Measurements from ENCODE around the gene NIP7. TPM values are rescaled to one million over a fixed set of nuclear protein-coding genes. Genes with fewer than 3 reads are reported as not detected.
A peak's percentile ranks its signal among the peaks of the same experiment; 100 is the strongest.

The NIP7 gene
- total and polyA plus RNA-seq, 9 of the 15 experiments (the other 6 are each of a cell fraction or from before 2014, with no cell fraction given), result 28.9 to 85.5 (median 72.5) TPM

DNA sequence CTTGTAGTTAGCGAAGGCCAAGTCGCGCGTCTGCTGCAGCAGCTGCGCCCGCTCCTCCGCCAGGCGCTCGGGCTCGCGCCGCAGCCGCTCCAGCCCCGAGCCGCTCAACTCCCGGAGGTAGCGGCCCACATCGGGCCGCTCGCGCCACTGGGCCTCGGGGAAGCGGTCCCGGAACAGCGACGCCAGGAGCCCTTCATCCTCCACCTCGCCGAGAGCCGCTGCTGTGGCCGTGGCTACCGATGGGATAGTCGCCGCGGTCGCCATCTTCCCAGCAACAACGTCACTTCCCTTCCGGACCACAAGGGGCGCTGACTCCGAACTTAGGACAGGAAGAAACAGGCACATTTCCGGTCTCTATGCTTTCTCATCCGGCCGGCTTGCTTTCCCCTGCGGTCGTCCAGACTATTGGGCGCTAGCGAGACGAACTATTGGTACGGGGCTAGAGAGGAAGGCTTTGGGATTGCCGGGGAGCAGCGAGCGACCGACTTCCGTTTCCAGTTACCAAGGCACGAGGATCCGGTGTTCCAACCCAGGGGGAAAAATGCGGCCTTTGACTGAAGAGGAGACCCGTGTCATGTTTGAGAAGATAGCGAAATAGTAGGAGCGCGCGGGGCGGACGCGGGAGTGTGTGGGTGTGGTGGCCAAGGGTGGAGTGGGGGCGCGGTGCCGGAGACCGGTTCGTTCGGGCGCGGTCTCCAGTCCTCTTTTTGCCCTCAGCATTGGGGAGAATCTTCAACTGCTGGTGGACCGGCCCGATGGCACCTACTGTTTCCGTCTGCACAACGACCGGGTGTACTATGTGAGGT, at the start of gene NIP7, which contains the start of gene COG8 (continued):
- TF ChIP-seq, protein P1, sequence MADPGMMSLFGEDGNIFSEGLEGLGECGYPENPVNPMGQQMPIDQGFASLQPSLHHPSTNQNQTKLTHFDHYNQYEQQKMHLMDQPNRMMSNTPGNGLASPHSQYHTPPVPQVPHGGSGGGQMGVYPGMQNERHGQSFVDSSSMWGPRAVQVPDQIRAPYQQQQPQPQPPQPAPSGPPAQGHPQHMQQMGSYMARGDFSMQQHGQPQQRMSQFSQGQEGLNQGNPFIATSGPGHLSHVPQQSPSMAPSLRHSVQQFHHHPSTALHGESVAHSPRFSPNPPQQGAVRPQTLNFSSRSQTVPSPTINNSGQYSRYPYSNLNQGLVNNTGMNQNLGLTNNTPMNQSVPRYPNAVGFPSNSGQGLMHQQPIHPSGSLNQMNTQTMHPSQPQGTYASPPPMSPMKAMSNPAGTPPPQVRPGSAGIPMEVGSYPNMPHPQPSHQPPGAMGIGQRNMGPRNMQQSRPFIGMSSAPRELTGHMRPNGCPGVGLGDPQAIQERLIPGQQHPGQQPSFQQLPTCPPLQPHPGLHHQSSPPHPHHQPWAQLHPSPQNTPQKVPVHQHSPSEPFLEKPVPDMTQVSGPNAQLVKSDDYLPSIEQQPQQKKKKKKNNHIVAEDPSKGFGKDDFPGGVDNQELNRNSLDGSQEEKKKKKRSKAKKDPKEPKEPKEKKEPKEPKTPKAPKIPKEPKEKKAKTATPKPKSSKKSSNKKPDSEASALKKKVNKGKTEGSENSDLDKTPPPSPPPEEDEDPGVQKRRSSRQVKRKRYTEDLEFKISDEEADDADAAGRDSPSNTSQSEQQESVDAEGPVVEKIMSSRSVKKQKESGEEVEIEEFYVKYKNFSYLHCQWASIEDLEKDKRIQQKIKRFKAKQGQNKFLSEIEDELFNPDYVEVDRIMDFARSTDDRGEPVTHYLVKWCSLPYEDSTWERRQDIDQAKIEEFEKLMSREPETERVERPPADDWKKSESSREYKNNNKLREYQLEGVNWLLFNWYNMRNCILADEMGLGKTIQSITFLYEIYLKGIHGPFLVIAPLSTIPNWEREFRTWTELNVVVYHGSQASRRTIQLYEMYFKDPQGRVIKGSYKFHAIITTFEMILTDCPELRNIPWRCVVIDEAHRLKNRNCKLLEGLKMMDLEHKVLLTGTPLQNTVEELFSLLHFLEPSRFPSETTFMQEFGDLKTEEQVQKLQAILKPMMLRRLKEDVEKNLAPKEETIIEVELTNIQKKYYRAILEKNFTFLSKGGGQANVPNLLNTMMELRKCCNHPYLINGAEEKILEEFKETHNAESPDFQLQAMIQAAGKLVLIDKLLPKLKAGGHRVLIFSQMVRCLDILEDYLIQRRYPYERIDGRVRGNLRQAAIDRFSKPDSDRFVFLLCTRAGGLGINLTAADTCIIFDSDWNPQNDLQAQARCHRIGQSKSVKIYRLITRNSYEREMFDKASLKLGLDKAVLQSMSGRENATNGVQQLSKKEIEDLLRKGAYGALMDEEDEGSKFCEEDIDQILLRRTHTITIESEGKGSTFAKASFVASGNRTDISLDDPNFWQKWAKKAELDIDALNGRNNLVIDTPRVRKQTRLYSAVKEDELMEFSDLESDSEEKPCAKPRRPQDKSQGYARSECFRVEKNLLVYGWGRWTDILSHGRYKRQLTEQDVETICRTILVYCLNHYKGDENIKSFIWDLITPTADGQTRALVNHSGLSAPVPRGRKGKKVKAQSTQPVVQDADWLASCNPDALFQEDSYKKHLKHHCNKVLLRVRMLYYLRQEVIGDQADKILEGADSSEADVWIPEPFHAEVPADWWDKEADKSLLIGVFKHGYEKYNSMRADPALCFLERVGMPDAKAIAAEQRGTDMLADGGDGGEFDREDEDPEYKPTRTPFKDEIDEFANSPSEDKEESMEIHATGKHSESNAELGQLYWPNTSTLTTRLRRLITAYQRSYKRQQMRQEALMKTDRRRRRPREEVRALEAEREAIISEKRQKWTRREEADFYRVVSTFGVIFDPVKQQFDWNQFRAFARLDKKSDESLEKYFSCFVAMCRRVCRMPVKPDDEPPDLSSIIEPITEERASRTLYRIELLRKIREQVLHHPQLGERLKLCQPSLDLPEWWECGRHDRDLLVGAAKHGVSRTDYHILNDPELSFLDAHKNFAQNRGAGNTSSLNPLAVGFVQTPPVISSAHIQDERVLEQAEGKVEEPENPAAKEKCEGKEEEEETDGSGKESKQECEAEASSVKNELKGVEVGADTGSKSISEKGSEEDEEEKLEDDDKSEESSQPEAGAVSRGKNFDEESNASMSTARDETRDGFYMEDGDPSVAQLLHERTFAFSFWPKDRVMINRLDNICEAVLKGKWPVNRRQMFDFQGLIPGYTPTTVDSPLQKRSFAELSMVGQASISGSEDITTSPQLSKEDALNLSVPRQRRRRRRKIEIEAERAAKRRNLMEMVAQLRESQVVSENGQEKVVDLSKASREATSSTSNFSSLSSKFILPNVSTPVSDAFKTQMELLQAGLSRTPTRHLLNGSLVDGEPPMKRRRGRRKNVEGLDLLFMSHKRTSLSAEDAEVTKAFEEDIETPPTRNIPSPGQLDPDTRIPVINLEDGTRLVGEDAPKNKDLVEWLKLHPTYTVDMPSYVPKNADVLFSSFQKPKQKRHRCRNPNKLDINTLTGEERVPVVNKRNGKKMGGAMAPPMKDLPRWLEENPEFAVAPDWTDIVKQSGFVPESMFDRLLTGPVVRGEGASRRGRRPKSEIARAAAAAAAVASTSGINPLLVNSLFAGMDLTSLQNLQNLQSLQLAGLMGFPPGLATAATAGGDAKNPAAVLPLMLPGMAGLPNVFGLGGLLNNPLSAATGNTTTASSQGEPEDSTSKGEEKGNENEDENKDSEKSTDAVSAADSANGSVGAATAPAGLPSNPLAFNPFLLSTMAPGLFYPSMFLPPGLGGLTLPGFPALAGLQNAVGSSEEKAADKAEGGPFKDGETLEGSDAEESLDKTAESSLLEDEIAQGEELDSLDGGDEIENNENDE (IDR thresholded peaks at IDR 0.05; ENCODE audit: low read depth, low read length), result no peak
- TF ChIP-seq MYC (IDR thresholded peaks at IDR 0.05; ENCODE audit: low read depth, low read length), result peak; percentile 98
- peak; percentile 82; the same call in 1 of the 2 replicates for TF ChIP-seq MYC (CRISPR knock-in tag; IDR thresholded peaks at IDR 0.05; ENCODE audit: borderline replicate concordance, low read depth)
- no peak for TF ChIP-seq ZNF583 (CRISPR knock-in tag; IDR thresholded peaks at IDR 0.05)
- TF ChIP-seq PYGO2 (tag; IDR thresholded peaks at IDR 0.05), result no peak
- peak; percentile 97 for TF ChIP-seq NFRKB (IDR thresholded peaks at IDR 0.05; ENCODE audit: low read depth)
- 0 out of 2 replicates have a peak, but pooled peaks have one; percentile 1 for TF ChIP-seq E2F1 (CRISPR knock-in tag; IDR thresholded peaks at IDR 0.05)
- peak; percentile 78 to 81 for TF ChIP-seq NRF1 (conservative IDR thresholded peaks at IDR 0.05 in 1 of 2, IDR thresholded peaks at IDR 0.05 in 1 of 2)
- TF ChIP-seq NFE2L1 (tag; IDR thresholded peaks at IDR 0.05; ENCODE audit: borderline replicate concordance, low read depth), result no peak
- TF ChIP-seq PHTF2 (CRISPR knock-in tag; IDR thresholded peaks at IDR 0.05), result no peak
- TF ChIP-seq IRF2 (CRISPR knock-in tag; IDR thresholded peaks at IDR 0.05), result no peak

Data from K562 (cell line).